Central memory CD8-positive, alpha-beta T cell (primary cell): Measurements from ENCODE around the gene MARCHF7.
A peak's percentile ranks its signal among the peaks of the same experiment; 100 is the strongest.
"Not testable (repeated sequence)": the region's sequence is repeated elsewhere in the genome, so short reads cannot be mapped to it uniquely, and the experiment has no call there.

Source experiments
- ATAC-seq: fragments of 150-1000 bp; cut with Tn5 transposase; replicated peaks from 2 replicates; pipeline ENCODE4 v1.10.0; 2022; ENCODE audit warnings: mild to moderate bottlenecking, moderate FRiP score, moderate number of reproducible peaks; ENCODE audit not compliant: poor library complexity, severe bottlenecking; ENCODE audit errors: extremely low read depth
- DNase-seq, 2 donors: peaks; one replicate each; pipeline ENCODE4 v3.0.0; 2021; ENCODE audit warnings: low spot score in 2 of 2
- H3K27ac Mint-ChIP-seq: one replicate; pipeline ENCODE4 v1.8.0; 2022; ENCODE audit warnings: low read depth, mild to moderate bottlenecking, moderate library complexity, mixed read lengths
- H3K27me3 Mint-ChIP-seq: one replicate; pipeline ENCODE4 v1.8.0; 2022; ENCODE audit warnings: mixed read lengths
- H3K36me3 Mint-ChIP-seq: one replicate; pipeline ENCODE4 v1.8.0; 2022; ENCODE audit warnings: mild to moderate bottlenecking, moderate library complexity, mixed read lengths; ENCODE audit not compliant: insufficient read depth
- H3K4me1 Mint-ChIP-seq: one replicate; pipeline ENCODE4 v1.8.0; 2022; ENCODE audit warnings: mixed read lengths
- H3K4me3 Mint-ChIP-seq: one replicate; pipeline ENCODE4 v1.8.0; 2022; ENCODE audit warnings: mild to moderate bottlenecking, moderate library complexity, mixed read lengths
- H3K9me3 Mint-ChIP-seq: one replicate; pipeline ENCODE4 v1.8.0; 2022; ENCODE audit warnings: mixed read lengths

Gene MARCHF7

DNA sequence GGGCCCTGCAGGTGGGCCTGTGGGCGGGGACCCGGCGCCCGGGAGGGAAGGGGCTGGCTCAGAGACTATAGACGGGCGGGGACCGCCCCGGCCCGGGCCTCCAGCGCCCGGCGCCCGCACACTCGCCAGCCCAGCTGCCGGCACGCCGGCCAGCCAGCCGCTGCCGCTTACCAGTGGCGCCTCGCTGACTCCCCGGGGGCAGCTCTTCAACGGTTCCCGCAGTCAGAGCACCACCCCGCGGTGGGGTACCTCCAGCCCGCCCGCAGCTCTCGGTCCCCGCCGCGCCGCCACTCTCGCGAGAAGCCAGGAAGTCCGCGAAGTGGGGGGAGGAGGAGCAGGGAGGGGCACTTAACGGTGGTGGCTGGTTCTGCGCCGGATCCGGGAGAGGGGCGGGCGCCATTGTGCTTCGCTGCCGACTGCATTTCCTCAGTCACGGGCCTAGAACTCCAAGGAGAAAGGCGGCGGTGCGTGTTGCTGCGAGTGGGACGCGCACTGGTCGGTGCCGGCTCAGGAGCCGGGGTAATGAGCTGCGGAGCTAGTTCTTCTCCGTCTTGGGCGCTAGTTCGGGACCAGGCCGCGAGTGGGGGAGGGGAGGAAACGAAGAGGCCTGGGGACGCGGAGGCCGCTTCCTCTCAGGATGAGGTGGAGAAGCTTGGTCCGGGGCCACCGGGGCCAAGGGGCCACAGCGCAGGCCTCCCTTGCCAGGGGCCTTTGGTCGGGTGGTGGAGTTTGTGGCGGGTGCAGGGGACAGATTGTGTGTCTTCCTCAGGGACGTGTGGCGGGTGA is at the start of gene MARCHF7:
TSS of gene MARCHF7 (plus strand) at position 364 of the 786 bp plus-strand sequence. CDS start 16,517 bp downstream, outside the sequence.
- Mint-ChIP-seq H3K27ac (peak within 1 kb of the TSS; percentile 100), H3K4me3 (peak within 1 kb of the TSS; percentile 100), H3K9me3 (no peaks in the 10 kb centered on the region), H3K36me3 (peaks cover 37% of the 10 kb centered on the region), H3K4me1 (peaks cover 53% of the 10 kb centered on the region), H3K27me3 (no peaks in the 10 kb centered on the region)
- ATAC-seq, result peak; percentile 92
- peak; percentile 96 to 97 for DNase-seq

DNA sequence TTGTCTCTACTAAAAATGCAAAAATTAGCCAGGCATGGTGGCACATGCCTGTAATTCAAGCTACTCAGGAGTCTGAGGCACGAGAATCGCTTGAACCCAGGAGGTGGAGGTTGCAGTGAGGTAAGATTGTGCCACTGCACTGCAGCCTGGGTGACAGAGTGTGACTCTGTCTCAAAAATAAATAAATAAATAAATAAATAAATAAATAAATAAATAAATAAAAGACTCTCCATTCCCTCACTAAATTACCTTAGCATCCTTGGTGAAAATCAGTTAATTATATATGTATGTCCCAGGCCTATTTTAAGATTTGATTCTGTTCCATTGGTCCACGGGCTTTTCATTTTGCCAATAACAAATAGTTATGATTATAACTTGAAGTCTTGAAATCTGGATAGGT is 44.9 kb upstream of the MARCHF7 start:
- not testable (repeated sequence) for H3K4me1 Mint-ChIP-seq, H3K9me3 Mint-ChIP-seq, H3K27me3 Mint-ChIP-seq, H3K4me3 Mint-ChIP-seq, H3K36me3 Mint-ChIP-seq, ATAC-seq, H3K27ac Mint-ChIP-seq, DNase-seq

DNA sequence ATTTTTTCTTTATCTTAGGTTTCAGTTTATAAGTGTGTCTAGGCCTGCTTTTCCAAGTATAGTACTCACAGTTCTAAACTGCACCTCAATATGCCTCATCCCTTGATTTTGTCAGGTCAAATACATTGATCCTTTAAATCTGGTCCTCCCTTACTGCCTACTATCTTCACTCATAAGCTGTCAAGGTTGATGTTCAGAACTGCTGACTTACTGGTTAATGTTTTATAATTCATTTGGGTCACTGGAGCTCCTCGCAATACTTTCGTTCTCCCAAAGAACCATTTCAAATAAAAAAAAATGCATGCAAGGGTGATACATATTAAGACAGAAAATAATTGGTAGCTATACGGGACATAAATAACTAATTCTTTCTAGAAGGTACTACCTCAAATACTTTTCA is 41.3 kb upstream of the MARCHF7 start:
- H3K36me3 Mint-ChIP-seq, result peaks cover 2% of the 10 kb centered on the region
- no peak for ATAC-seq
- H3K9me3 Mint-ChIP-seq, result no peaks in the 10 kb centered on the region
- H3K4me3 Mint-ChIP-seq, result no peak overlapping the region
- DNase-seq, result no peak
- H3K27ac Mint-ChIP-seq, result no peak overlapping the region
- H3K27me3 Mint-ChIP-seq, result no peaks in the 10 kb centered on the region
- no peaks in the 10 kb centered on the region for H3K4me1 Mint-ChIP-seq

DNA sequence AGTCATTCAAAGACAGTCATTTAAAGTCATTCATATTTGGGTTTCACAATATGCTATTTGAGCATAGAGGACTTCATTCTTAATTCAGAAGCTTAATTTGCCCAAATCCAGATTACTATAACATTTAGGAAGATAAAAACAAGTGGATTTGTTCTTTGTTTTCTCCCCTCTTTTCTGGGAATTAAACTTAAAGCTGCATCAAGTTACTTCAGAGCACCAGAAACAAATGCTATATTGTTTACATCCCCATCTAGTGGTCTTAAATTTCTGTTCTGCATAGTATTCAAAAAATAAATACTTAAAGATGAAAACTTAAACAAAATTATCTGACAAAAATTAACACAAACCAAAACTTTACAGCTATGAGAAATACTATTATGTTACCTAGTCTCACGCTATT is 34.7 kb upstream of the MARCHF7 start:
- no peaks in the 10 kb centered on the region for H3K4me1 Mint-ChIP-seq
- DNase-seq, result no peak

GRCh38 chr2:159680692-159681091 is 31.6 kb upstream of the MARCHF7 start:
- no peak overlapping the region for H3K4me3 Mint-ChIP-seq
- no peak overlapping the region for H3K27ac Mint-ChIP-seq
- DNase-seq, result no peak
- H3K27me3 Mint-ChIP-seq, result no peaks in the 10 kb centered on the region
- H3K4me1 Mint-ChIP-seq, result no peaks in the 10 kb centered on the region
- ATAC-seq, result no peak
- H3K36me3 Mint-ChIP-seq, result no peaks in the 10 kb centered on the region
- no peaks in the 10 kb centered on the region for H3K9me3 Mint-ChIP-seq

More for the DNA sequence above, 34.7 kb upstream of the MARCHF7 start:
- Mint-ChIP-seq H3K36me3 (peaks cover 2% of the 10 kb centered on the region), H3K27me3 (no peaks in the 10 kb centered on the region), H3K4me3 (no peak overlapping the region), H3K27ac (no peak overlapping the region), H3K9me3 (no peaks in the 10 kb centered on the region)
- no peak for ATAC-seq

DNA sequence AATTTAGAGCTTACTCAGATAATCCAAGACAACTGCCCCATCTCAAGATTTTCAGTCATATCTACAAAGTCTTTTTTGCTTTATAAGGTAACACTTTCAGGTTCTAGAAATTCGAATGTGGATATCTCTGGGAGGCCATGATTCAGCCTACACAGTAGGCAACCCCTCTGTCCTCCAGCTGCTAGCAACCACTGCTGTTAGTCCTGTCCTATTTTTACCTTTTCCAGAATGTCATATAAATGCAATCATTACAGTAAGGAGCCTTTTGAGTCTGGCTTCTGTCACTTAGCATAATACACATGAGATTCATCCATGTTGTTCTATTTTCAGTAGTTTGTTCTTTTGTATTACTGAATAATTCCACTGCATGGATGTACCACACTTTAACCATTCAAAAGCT is 28.5 kb upstream of the MARCHF7 start:
- H3K27ac Mint-ChIP-seq, result no peak overlapping the region
- ATAC-seq (no peak), DNase-seq (no peak)
- H3K4me3 Mint-ChIP-seq, result no peak overlapping the region
- no peaks in the 10 kb centered on the region for H3K4me1 Mint-ChIP-seq
- no peaks in the 10 kb centered on the region for H3K36me3 Mint-ChIP-seq
- H3K9me3 Mint-ChIP-seq, result no peaks in the 10 kb centered on the region
- no peaks in the 10 kb centered on the region for H3K27me3 Mint-ChIP-seq

GRCh38 chr2:159684796-159685195 is 27.5 kb upstream of the MARCHF7 start:
- ATAC-seq, result no peak
- no peaks in the 10 kb centered on the region for H3K4me1 Mint-ChIP-seq
- no peaks in the 10 kb centered on the region for H3K36me3 Mint-ChIP-seq
- no peaks in the 10 kb centered on the region for H3K9me3 Mint-ChIP-seq
- no peaks in the 10 kb centered on the region for H3K27me3 Mint-ChIP-seq
- H3K4me3 Mint-ChIP-seq, result no peak overlapping the region
- no peak for DNase-seq
- no peak overlapping the region for H3K27ac Mint-ChIP-seq

- Mint-ChIP-seq H3K4me1 (no peaks in the 10 kb centered on the region), H3K4me3 (no peak overlapping the region), H3K27me3 (no peaks in the 10 kb centered on the region), H3K9me3 (no peaks in the 10 kb centered on the region), H3K27ac (no peak overlapping the region), H3K36me3 (no peaks in the 10 kb centered on the region)
- DNase-seq (no peak), ATAC-seq (no peak)
Measured at GRCh38 chr2:159694500-159695040, 17.7 kb upstream of the MARCHF7 start.

GRCh38 chr2:159695795-159696448 is 16.4 kb upstream of the MARCHF7 start:
- Mint-ChIP-seq H3K9me3 (no peaks in the 10 kb centered on the region), H3K4me1 (no peaks in the 10 kb centered on the region), H3K4me3 (no peak overlapping the region), H3K27me3 (no peaks in the 10 kb centered on the region), H3K36me3 (no peaks in the 10 kb centered on the region), H3K27ac (no peak overlapping the region)
- ATAC-seq, result no peak
- no peak for DNase-seq

DNA sequence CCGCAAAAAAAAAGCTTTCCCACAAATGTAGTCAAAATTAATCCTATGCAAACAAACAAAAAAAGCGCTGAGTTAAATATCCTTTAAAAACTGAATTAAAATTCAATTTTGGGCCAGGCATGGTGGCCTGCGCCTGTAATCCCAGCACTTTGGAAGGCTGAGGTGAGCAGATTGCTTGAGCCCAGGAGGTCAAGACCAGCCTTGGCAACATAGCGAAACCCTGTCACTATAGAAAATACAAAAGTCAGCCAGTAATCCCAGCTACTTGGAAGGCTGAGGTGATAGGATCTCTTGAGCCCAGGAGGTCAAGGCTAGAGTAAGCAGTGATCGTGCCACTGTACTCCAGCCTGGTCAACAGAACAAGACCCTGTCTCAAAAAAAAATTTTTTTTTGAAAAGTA is 8.8 kb upstream of the MARCHF7 start:
- no peak overlapping the region for H3K27ac Mint-ChIP-seq
- ATAC-seq (no peak), DNase-seq (no peak)
- no peak overlapping the region for H3K4me3 Mint-ChIP-seq
- peaks cover 2% of the 10 kb centered on the region for H3K36me3 Mint-ChIP-seq
- no peaks in the 10 kb centered on the region for H3K4me1 Mint-ChIP-seq
- no peaks in the 10 kb centered on the region for H3K9me3 Mint-ChIP-seq
- no peaks in the 10 kb centered on the region for H3K27me3 Mint-ChIP-seq

- H3K4me1 Mint-ChIP-seq, result peaks cover 2% of the 10 kb centered on the region
- H3K4me3 Mint-ChIP-seq, result no peak overlapping the region
- H3K27me3 Mint-ChIP-seq, result no peaks in the 10 kb centered on the region
- no peak overlapping the region for H3K27ac Mint-ChIP-seq
- no peaks in the 10 kb centered on the region for H3K9me3 Mint-ChIP-seq
- H3K36me3 Mint-ChIP-seq, result peaks cover 2% of the 10 kb centered on the region
- DNase-seq (no peak), ATAC-seq (no peak)
Measured at GRCh38 chr2:159706385-159706980, 5.8 kb upstream of the MARCHF7 start.

DNA sequence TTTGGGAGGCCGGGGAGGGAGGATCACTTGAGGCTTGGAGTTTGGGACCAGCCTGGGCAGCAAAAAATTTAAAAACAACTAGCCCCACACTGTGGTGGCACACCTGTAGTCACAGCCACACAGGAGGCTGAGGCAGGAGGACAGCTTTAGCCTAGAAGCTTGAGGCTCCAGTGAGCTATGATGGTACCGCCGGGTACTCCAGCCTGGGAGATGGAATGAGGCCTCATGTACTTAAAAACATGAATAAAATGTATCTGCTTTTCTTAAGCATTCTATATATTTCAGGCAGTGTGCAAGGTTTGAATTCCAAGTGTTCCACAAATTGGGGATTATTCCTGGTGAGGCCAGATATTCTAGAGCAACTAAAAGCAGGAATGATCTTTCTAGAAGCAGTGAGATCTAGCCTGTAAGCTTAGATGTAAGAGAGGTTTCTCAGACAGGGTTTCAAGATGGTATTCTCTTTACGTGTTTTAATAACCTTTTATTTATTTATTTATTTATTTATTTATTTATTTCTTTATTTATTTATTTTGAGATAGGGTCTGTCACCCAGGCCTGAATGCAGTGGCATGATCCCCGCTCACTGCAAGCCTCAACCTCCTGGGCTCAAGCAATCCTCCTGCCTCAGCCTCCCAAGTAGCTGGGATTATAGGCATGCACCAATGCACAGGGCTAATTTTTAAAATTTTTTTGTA is 4.1 kb upstream of the MARCHF7 start:
- Mint-ChIP-seq H3K4me1 (peaks cover 15% of the 10 kb centered on the region), H3K27me3 (no peaks in the 10 kb centered on the region), H3K9me3 (no peaks in the 10 kb centered on the region), H3K36me3 (peaks cover 17% of the 10 kb centered on the region), H3K27ac (no peak overlapping the region), H3K4me3 (no peak overlapping the region)
- no peak for ATAC-seq
- DNase-seq, result no peak
